AG04449 (cell line): ENCODE results near the gene XPNPEP2.

Experiments
- CTCF ChIA-PET: fragments of 350-600 bp; formaldehyde crosslinking; extraction: SDS; loops from one replicate; lab custom pipeline; 2021; ENCODE audit warnings: antibody characterized with exemption; lab: Yijun Ruan, JAX
- POLR2A ChIA-PET: fragments of 400-600, 350-600 bp; formaldehyde crosslinking; extraction: SDS; loops from one replicate; lab custom pipeline; 2020; ENCODE audit warnings: antibody characterized with exemption, inconsistent platforms; lab: Yijun Ruan, JAX
- DNase-seq: peaks from one replicate; pipeline ENCODE4 v3.0.0-alpha.2; 2010; ENCODE audit warnings: low read depth, low spot score
- H3K4me3 ChIP-seq: 2 replicates; pipeline ENCODE4 v1.5.1; 2011; ENCODE audit warnings: low read depth, mild to moderate bottlenecking, control low read depth, low read length
- TF ChIP-seq, protein P1 (sequence below): IDR thresholded peaks from one replicate; pipeline ENCODE4 v1.5.1; 2011; ENCODE audit warnings: mild to moderate bottlenecking, moderate library complexity, low read length, control low read depth, inconsistent platforms; ENCODE audit not compliant: insufficient read depth; ENCODE audit errors: missing control alignments

Gene XPNPEP2

DNA sequence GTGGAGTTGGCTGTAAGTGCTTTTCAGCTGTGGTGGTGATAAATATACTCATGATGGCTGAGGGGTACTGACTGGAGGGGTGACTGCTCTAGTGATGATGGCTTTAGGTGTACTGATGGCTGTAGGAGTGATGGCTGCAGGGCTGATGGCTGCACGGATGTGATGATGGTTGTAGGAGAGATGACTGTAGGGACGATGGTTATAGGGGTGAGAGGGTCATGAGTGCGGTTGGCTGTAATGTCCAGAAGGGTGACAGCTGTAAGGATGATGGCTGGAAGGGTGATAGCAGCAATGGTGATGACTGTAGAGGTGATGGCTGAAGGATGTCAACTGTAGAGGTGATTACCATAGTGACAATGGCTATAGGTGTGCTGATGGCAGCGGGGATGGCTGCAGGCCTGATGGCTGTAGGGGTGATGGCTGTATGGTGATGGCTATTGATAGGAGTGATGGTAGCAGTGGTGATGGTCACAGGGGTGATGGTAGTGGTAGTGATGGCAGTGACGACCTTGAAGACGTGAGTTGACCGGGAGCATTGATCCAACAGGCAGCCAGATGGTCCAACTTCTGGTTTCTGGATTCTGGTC is 40.4 kb downstream of the XPNPEP2 start:
- POLR2A ChIA-PET: no interaction called here

DNA sequence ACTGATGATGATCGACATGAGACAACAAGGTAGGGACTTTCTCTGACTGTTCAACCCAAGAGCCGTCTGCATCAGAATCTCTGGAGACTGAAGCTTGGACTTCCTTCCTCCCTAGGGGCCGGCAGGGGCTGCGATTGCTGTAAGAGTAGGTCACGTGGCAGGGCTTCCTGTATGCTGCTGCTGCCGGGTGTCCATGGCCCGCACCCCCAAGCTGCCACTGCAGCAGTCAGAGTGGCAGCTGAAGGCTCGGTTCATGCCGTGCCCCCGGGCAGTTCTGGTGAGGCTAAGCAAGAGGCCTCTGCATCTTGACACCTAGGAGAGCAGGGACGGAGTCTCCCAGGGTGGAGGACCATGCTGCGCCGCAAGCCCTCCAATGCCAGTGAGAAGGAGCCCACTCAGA is 41.0 kb downstream of the XPNPEP2 start, which contains the start of gene SASH3:
TSS of gene SASH3 (plus strand) at position 203 of the 400 bp plus-strand sequence. CDS start at position 352, 149 bp downstream.
- H3K4me3 ChIP-seq: no peak within 1 kb of the TSS
- ChIA-PET CTCF (no interaction called here), POLR2A (no interaction called here)
- DNase-seq: no peak
- TF ChIP-seq, protein P1, sequence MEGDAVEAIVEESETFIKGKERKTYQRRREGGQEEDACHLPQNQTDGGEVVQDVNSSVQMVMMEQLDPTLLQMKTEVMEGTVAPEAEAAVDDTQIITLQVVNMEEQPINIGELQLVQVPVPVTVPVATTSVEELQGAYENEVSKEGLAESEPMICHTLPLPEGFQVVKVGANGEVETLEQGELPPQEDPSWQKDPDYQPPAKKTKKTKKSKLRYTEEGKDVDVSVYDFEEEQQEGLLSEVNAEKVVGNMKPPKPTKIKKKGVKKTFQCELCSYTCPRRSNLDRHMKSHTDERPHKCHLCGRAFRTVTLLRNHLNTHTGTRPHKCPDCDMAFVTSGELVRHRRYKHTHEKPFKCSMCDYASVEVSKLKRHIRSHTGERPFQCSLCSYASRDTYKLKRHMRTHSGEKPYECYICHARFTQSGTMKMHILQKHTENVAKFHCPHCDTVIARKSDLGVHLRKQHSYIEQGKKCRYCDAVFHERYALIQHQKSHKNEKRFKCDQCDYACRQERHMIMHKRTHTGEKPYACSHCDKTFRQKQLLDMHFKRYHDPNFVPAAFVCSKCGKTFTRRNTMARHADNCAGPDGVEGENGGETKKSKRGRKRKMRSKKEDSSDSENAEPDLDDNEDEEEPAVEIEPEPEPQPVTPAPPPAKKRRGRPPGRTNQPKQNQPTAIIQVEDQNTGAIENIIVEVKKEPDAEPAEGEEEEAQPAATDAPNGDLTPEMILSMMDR: no peak

More for the DNA sequence above, 40.4 kb downstream of the XPNPEP2 start:
- DNase-seq: no peak
- TF ChIP-seq, protein P1: no peak
- no peak overlapping the region for H3K4me3 ChIP-seq
- CTCF ChIA-PET: no interaction called here

DNA sequence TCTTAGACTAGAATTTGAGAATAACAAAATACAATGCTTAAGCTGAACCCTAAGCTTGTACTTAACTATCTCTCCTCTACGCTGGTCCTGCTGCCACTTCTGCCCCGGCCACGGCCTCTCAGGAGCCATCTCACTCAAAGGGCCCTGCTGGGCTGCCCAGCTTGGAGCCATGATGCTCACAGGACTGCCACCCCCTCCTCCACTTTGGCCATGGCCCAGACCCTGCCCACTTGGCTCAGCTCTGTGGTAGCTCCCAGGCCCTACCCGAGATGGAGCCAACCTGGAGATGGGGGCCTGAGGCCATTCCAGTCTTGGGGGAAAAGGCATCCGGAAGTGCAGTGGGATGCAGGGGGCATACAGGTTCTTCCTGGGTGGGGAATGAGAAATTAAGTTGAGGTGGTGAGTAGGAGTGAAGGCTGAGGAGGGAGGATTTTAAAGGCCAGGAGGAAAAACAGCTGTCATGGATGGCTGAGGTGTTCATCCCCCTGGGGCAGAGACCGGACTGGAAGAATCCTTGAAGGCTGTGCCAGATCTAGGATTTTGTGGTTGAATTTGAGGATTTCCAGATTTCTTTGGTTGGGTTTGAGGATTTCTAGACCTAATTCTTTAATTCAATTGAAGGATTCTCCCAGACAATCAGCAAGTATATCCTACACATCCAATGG is 41.8 kb downstream of the XPNPEP2 start:
- ChIA-PET CTCF (no interaction called here), POLR2A (no interaction called here)
- DNase-seq: no peak
- TF ChIP-seq, protein P1: no peak
- no peak overlapping the region for H3K4me3 ChIP-seq

DNA sequence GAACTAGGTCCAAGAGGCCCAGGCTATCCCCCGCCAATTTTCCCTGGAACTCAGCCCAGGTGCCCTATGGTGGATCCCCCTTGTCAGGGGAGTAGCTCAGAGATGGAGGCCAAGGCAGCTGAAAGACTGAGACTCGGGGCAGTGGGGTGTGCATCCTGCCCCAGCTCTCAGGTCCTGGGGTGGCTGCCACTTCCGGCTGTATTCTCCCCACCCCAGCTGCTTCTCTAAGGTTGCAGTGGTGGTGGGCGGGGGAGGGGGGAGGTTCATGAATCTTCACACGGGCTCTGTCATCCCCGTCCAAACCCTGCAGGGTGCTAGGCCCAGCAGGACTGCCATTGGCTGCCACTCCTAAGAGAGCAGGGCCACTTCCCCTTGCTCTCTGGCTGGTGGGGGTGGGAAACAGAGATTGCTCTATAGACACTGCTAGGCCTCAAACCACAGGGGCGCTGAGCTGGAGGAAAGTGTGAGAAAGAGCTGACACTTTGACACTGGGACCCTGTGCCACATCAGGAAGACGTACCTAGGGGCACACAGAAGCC is 42.4 kb downstream of the XPNPEP2 start:
- CTCF ChIA-PET: no interaction called here
- no peak for DNase-seq
- no peak overlapping the region for H3K4me3 ChIP-seq
- TF ChIP-seq, protein P1: no peak
- POLR2A ChIA-PET: no interaction called here

DNA sequence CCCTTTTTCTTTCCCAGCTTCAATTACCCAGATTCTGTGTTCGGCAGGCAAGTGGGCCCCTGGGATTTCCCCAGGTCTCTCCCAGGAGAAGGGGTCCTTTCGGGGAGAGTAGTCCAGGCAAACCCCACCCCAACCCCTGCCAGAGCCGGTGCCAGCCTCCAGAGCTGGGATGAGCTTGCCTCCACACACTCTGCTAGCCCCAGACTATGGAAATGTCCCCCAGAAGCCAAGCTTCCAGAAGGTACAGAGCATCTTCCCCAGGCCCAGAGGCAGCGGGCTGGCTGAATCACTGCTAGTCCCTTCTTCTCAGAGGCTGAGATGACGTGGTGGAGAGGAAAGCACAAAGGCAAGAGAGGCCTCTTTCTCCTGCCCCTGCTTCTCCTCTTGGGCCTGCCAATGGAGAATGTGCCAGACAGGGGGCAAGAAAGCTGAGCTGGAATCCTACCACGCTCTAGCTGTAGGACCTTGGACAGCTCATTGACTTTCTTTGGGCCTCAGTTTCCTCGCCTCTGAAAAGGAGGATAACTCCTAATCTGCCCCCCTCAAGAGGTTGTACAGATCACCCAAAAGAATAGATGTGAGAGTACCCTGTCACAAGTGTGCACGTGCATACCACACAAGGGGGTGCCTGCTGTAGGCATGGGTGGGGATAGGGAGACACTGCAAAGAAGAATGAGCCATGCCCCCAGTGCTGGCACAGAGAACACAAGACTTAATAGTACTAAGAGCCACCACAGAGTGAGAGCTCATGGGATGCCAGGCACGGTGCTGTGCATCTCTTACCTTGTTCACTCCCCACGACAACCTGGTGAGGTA is 43.1 kb downstream of the XPNPEP2 start:
- no peak overlapping the region for H3K4me3 ChIP-seq
- DNase-seq: no peak
- POLR2A ChIA-PET: no interaction called here

More for the DNA sequence above, 43.1 kb downstream of the XPNPEP2 start:
- CTCF ChIA-PET: no interaction called here
- TF ChIP-seq, protein P1: no peak
